Measurements from ENCODE around the gene IL6ST. TPM values are rescaled to one million over a fixed set of nuclear protein-coding genes. Genes with fewer than 3 reads are reported as not detected.

Gene IL6ST
- total and polyA plus RNA-seq, 10 of the 15 experiments (the other 5 are each of a cell fraction or from before 2014, with no cell fraction given), result 1.5 to 139 (median 13.0) TPM

GRCh38 chr5:55913466-55914413, 81.0 kb downstream of the IL6ST start (continued):
- TF ChIP-seq NFXL1 (IDR thresholded peaks at IDR 0.05; ENCODE audit: borderline replicate concordance) (no peak), BCL3 (IDR thresholded peaks at IDR 0.05; ENCODE audit: borderline replicate concordance, insufficient read depth, low read depth, low read length, poor library complexity, severe bottlenecking) (no peak), ATF3 (IDR thresholded peaks at IDR 0.05; ENCODE audit: borderline replicate concordance, extremely low read depth, low read depth, low read length) (no peak), EP300 (IDR thresholded peaks at IDR 0.05; ENCODE audit: borderline replicate concordance in 1 of 2, control insufficient read depth in 1 of 2, low read depth in 2 of 2, low read length in 2 of 2) (peak in 1 of 2 experiments; percentile 63; a peak in 3 of 4 replicates), MTA2 (IDR thresholded peaks at IDR 0.05; ENCODE audit: low read depth) (peak; percentile 91), BCL11A (IDR thresholded peaks at IDR 0.05; ENCODE audit: low read depth, low read length) (peak; percentile 72), ZSCAN29 (IDR thresholded peaks at IDR 0.05) (no peak), IRF4 (IDR thresholded peaks at IDR 0.05; ENCODE audit: low read depth, low read length) (peak; percentile 45; the same call in 1 of the 2 replicates), BACH1 (IDR thresholded peaks at IDR 0.05; ENCODE audit: borderline replicate concordance) (no peak), PKNOX1 (IDR thresholded peaks at IDR 0.05) (peak; percentile 63; the same call in 1 of the 2 replicates), JUNB (IDR thresholded peaks at IDR 0.05) (no peak), ZNF217 (IDR thresholded peaks at IDR 0.05) (peak; percentile 21; the same call in 1 of the 2 replicates), ZNF384 (IDR thresholded peaks at IDR 0.05; ENCODE audit: borderline replicate concordance, low read depth, low read length) (no peak), GATAD2B (conservative IDR thresholded peaks at IDR 0.05; ENCODE audit: low read depth) (no peak)
- TF ChIP-seq, protein P1, sequence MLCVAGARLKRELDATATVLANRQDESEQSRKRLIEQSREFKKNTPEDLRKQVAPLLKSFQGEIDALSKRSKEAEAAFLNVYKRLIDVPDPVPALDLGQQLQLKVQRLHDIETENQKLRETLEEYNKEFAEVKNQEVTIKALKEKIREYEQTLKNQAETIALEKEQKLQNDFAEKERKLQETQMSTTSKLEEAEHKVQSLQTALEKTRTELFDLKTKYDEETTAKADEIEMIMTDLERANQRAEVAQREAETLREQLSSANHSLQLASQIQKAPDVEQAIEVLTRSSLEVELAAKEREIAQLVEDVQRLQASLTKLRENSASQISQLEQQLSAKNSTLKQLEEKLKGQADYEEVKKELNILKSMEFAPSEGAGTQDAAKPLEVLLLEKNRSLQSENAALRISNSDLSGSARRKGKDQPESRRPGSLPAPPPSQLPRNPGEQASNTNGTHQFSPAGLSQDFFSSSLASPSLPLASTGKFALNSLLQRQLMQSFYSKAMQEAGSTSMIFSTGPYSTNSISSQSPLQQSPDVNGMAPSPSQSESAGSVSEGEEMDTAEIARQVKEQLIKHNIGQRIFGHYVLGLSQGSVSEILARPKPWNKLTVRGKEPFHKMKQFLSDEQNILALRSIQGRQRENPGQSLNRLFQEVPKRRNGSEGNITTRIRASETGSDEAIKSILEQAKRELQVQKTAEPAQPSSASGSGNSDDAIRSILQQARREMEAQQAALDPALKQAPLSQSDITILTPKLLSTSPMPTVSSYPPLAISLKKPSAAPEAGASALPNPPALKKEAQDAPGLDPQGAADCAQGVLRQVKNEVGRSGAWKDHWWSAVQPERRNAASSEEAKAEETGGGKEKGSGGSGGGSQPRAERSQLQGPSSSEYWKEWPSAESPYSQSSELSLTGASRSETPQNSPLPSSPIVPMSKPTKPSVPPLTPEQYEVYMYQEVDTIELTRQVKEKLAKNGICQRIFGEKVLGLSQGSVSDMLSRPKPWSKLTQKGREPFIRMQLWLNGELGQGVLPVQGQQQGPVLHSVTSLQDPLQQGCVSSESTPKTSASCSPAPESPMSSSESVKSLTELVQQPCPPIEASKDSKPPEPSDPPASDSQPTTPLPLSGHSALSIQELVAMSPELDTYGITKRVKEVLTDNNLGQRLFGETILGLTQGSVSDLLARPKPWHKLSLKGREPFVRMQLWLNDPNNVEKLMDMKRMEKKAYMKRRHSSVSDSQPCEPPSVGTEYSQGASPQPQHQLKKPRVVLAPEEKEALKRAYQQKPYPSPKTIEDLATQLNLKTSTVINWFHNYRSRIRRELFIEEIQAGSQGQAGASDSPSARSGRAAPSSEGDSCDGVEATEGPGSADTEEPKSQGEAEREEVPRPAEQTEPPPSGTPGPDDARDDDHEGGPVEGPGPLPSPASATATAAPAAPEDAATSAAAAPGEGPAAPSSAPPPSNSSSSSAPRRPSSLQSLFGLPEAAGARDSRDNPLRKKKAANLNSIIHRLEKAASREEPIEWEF (IDR thresholded peaks at IDR 0.05; ENCODE audit: insufficient replicate concordance, low read depth, low read length), result no peak
